GM20000 (cell line): ENCODE measurements around the gene CELSR1.

Experiments
- DNase-seq: peaks from one replicate; pipeline ENCODE4 v3.0.0; 2012; ENCODE audit warnings: low spot score
- CTCF ChIP-seq: IDR thresholded peaks from 2 replicates; pipeline ENCODE4 v1.5.1; 2012; ENCODE audit warnings: mild to moderate bottlenecking, control low read depth; ENCODE audit errors: extremely low read depth, missing control alignments

Gene CELSR1

DNA sequence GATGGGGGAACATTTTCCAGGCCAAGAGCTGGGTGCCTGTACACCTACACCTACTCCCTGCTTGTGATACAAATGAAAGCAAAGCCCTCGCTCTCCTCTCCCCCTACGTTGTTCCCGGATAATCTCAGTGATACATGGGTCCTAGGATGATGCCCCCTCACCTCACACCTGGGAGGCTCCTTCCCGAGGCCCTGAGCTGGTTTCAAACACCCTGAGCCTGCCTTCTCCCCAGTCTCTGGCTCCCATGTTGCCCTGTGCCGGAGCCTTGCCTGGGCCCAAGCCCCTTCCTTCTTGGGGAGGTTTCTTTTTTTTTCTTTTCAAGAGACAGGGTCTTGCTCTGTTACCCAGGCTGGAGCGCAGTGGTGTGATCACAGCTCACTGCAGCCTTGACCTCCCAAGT lies 178.7 kb downstream of the CELSR1 start:
- TF ChIP-seq CTCF = no peak
- no peak for DNase-seq

DNA sequence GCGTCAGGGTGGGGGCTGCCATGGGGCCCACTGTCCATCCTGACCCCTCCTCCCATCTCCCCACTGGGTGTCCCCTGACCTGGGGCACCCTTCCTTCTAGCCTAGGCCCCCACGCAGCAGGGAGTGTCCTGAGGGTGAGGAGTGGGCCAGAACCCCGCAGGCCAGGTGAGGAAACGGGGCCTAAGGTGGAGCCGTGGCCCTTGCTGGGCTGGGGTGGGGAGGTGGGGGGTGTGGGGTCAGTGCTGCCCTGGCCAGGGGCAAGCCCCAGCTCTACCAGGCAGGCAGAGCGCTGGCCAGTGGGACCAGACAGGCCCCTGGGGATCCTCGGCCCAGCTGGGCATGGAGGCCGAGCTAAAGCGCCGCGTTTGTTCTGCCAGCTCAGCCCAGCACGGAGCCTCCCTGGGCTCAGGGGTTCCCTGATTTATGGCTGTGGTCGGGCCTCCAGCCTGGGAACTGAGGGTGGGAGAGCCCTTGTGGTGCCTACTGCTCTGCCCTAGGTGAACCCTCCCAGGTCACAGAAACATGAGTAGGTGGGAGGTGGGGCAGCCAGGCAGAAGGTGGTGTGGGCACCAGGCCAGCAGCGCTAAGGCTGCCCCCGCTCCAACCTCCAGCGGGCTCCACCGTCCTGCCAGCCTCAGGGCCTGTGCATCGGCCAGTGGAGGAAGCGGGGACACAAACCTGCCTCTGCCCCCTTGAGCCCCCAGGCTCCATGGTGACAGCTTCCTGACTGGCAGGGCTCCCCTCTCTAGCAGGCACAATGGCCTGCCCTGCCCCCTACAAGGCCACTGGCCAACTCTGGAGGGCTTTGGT lies 179.5 kb downstream of the CELSR1 start:
- TF ChIP-seq CTCF = no peak
- DNase-seq = no peak

DNA sequence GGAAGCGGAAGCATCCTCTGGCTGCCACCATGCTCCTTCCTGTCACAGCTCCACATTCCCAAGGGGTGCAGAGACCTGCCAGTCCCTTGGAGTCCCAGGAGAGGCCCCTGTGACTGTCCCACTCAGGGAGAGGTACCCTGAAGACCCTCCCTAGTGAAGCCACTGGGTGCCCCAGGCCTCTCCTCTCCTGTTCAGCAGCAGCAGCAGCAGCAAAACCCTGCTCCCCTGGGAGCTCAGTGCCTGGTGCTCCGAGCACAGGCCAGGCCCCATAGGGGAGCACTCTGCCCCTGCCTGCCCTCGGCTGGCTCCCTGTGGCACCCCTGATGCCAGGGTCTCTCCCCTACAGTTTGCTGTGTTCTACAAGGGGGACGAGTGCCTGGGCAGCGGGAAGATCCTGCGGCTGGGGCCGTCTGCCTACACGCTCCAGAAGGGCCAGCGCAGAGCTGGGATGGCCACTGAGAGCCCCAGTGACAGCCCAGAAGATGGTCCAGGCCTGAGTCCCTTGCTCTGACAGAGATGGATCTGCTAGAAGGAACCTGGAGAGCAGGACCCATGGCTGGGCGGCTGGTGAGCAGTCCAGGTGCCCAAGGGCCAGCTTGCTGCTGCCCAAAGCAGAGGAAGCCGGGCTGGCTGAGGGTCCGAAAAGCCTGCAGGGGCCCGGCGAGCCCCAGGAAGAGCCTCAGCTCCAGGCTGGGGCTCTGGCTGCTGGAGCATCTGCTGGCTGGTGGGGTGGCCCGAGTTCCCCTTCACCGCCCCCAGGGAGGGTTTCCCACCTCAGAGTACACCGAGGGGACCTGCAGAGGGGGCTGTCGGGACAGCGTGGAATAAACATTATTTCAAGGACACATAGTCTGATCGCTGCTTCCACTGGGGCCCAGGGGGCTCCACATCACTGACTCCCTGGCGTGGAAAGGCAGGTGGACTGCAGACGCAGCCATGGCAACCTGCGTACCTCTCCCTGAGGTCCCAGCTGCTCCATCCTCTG lies 180.6 kb downstream of the CELSR1 start:
- TF ChIP-seq CTCF = no peak

GRCh38 chr22:46355996-46356471 lies 181.4 kb downstream of the CELSR1 start:
- TF ChIP-seq CTCF = no peak
- DNase-seq = no peak

More for the DNA sequence above, 180.6 kb downstream of the CELSR1 start:
- no peak for DNase-seq

DNA sequence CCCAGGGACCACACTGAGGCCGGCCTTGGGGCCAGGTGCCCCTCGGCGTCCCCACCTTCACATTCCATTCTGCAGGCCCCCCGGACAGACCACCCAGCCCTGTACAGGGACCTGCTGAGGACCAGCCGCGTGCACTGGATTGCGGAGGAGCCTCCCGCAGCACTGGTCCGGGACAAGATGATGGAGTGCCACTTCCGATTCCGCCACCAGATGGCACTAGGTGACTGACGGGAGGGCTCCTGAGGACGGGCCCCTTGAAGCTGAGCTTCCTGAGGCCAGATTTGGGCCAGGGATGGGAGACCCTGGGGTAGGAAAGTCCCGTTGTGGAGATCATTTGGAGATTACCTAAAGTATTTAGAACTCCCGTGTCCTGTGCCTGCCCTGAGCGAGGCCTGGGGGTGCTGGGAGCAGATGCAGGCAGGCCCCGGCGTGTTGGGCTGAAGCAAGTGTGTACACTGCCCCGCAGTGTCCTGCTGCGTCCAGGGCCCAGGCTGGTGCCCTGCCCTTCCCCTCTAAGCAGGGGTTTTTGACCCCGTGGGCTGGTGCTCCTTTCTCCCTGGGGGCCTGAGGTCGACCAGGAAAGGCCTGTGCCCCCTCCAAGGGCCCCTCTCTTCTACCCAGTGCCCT lies 181.9 kb downstream of the CELSR1 start:
- TF ChIP-seq CTCF = peak; percentile 47
- DNase-seq = peak; percentile 83

- no peak for TF ChIP-seq CTCF
- DNase-seq = no peak
Observed at GRCh38 chr22:46354993-46355305, 182.5 kb downstream of the CELSR1 start.
